ENCODE data around the gene PTH1R.
"Not testable (repeated sequence)": the region's sequence is repeated elsewhere in the genome, so short reads cannot be mapped to it uniquely, and the experiment has no call there.

Gene PTH1R

GRCh38 chr3:46899151-46900006, 21.9 kb downstream of the PTH1R start:
- DNase-seq (ENCODE audit: low read depth), result no peak

GRCh38 chr3:46900007-46900292, 22.4 kb downstream of the PTH1R start:
- no peak for DNase-seq (ENCODE audit: low read depth)

GRCh38 chr3:46900356-46900755, 22.8 kb downstream of the PTH1R start:
- DNase-seq (ENCODE audit: low read depth), result no peak

GRCh38 chr3:46901061-46901460, 23.5 kb downstream of the PTH1R start:
- no peak for DNase-seq (ENCODE audit: low read depth)

- no peak for DNase-seq (ENCODE audit: low read depth)
Observed at GRCh38 chr3:46901591-46902187, 24.2 kb downstream of the PTH1R start.

- no peak for DNase-seq (ENCODE audit: low read depth)
Observed at GRCh38 chr3:46902188-46902631, 24.7 kb downstream of the PTH1R start.

GRCh38 chr3:46903341-46904302, 26.1 kb downstream of the PTH1R start:
- DNase-seq (ENCODE audit: low read depth), result peak; percentile 44

GRCh38 chr3:46904303-46905212, 27.0 kb downstream of the PTH1R start:
- no peak for DNase-seq (ENCODE audit: low read depth)

- DNase-seq (ENCODE audit: low read depth), result no peak
Observed at GRCh38 chr3:46905213-46905560, 27.7 kb downstream of the PTH1R start.

- DNase-seq (ENCODE audit: low read depth), result no peak
Observed at GRCh38 chr3:46905661-46906451, 28.3 kb downstream of the PTH1R start.

- no peak for DNase-seq (ENCODE audit: low read depth)
Observed at GRCh38 chr3:46906471-46907058, 29.0 kb downstream of the PTH1R start.

- DNase-seq (ENCODE audit: low read depth), result no peak
Observed at GRCh38 chr3:46907271-46907670, 29.8 kb downstream of the PTH1R start.

- no peak for DNase-seq (ENCODE audit: low read depth)
Observed at GRCh38 chr3:46907960-46908293, 30.4 kb downstream of the PTH1R start.

- no peak for DNase-seq (ENCODE audit: low read depth)
Observed at GRCh38 chr3:46908294-46908985, 30.9 kb downstream of the PTH1R start.

- no peak for DNase-seq (ENCODE audit: low read depth)
Observed at GRCh38 chr3:46908986-46909534, 31.5 kb downstream of the PTH1R start.

GRCh38 chr3:46909535-46910161, 32.1 kb downstream of the PTH1R start:
- no peak for DNase-seq (ENCODE audit: low read depth)

GRCh38 chr3:46910166-46910760, 32.7 kb downstream of the PTH1R start:
- DNase-seq (ENCODE audit: low read depth), result no peak

- DNase-seq (ENCODE audit: low read depth), result not testable (repeated sequence)
Observed at GRCh38 chr3:46910914-46911313, 33.4 kb downstream of the PTH1R start.

- DNase-seq (ENCODE audit: low read depth), result no peak
Observed at GRCh38 chr3:46912986-46913385, 35.5 kb downstream of the PTH1R start.
